ENCODE measurements around the gene RGS3. TPM values are rescaled to one million over a fixed set of nuclear protein-coding genes. Genes with fewer than 3 reads are reported as not detected.

RGS3 gene
- polyA plus RNA-seq, 4 donors: 35.5 to 45.7 (median 43.6) TPM

DNA sequence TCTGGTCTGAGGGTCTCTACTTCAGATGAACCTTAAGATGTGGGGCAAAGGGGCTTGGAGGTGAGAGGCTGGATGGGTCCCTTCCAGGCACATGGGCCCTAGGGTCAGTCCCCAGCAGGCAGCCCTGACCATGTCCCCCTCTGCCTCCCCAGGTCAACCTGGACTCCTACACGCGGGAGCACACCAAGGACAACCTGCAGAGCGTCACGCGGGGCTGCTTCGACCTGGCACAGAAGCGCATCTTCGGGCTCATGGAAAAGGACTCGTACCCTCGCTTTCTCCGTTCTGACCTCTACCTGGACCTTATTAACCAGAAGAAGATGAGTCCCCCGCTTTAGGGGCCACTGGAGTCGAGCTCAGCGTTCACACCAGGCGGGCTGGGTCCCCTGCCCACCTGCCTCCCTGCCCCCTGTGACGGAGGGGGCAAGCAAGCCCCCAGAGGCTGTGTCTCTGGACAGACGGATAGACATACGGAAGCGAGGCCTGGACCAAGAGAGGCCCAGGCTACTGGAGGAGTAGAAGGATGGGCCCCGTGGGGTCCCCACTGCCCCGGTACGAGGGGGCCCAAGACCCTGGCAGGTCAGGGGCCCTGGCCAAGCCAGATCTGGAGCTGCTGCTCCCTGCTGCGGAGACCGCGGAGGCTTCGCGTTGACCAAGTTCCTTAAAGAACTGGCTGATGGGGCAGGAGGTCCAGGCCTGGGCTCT lies 133.2 kb downstream of the RGS3 start:
- DNase-seq (ENCODE audit: low read depth in 4 of 4, low spot score in 3 of 4): no peak

GRCh38 chr9:113597390-113598241 lies 134.1 kb downstream of the RGS3 start:
- no peak for DNase-seq (ENCODE audit: low read depth in 4 of 4, low spot score in 3 of 4)

DNA sequence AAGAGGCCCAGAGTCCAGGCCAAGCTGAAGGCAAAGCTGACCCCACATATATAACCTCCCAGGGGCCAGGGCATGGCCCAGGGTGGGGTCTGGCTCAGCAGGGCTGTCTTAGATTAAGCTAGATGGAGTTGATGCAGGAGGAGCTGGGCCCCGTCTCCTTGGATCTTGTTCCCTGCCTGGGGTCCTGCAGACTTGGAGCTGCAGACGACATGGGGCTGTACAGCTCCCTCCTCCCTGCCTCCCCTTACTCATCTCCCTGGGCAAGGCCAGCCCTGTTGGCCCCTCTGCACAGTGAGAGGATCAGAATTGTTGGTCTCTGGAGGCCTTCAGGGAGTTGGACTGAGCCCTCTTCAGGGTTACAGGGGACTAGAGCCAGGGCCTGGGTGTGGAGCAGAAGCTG lies 134.9 kb downstream of the RGS3 start:
- no peak for DNase-seq (ENCODE audit: low read depth in 4 of 4, low spot score in 3 of 4)

DNA sequence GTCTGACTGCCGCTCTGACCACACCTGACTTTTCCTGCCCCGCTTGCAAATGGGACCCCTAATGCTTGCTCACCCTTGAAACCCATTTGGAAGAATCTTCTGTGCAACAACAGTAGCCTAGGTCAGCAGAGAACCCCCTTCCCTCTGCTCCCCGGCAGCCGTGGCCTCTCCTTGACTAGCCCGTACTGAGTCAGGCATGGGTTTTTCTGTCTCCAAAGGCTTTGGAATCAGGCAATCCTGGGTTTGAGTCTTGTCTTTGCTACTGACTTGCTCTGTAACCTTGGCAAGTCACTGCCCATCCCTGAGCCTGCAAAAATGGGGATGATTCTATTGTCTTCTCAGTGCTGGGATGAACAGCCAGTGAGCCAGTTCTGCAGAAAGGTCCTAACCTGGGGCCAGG lies 135.4 kb downstream of the RGS3 start:
- DNase-seq (ENCODE audit: low read depth in 4 of 4, low spot score in 3 of 4): no peak

DNA sequence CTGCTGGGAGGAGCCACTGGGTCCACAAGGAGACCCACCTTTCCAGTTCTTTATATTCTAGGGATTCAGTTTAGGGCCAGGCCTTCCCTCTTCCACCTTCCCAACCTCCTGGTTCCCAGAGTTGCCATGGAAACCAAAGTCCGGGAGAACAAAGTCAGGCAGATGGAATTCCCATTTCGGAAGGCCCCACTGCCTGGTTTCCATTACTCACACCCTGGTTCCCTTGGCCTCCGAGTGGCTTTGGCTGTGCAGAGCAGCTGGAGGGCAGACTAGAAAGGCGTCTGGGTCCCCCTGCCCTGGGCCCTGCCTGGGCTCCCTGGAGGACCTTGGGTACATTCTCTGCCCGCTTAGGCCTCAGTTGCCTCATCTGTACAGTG lies 136.1 kb downstream of the RGS3 start:
- no peak for DNase-seq (ENCODE audit: low read depth in 4 of 4, low spot score in 3 of 4)

GRCh38 chr9:113600023-113600823 lies 136.7 kb downstream of the RGS3 start:
- DNase-seq (ENCODE audit: low read depth in 4 of 4, low spot score in 3 of 4): no peak

GRCh38 chr9:113600871-113601614 lies 137.5 kb downstream of the RGS3 start:
- DNase-seq (ENCODE audit: low read depth in 4 of 4, low spot score in 3 of 4): no peak

DNA sequence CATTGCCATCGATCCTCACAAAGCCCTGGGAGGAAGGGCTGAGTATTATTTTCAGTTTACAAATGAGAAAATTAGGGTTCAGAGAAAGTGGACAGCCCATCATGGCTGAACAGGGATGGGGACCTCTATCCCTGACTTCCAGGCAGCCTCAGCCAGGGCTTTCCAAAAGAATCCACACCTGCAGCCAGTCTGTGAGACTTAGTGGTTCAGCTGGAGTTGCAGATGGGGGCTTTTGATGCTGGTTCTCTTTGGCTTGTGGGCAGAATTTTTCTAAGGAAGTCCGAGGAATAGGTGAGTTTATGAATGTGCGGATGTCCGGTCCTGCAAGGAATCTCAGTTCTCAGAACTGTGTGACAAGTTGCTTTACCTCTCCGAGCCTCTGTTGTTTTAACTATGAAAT lies 138.1 kb downstream of the RGS3 start:
- DNase-seq (ENCODE audit: low read depth in 4 of 4, low spot score in 3 of 4): no peak

DNA sequence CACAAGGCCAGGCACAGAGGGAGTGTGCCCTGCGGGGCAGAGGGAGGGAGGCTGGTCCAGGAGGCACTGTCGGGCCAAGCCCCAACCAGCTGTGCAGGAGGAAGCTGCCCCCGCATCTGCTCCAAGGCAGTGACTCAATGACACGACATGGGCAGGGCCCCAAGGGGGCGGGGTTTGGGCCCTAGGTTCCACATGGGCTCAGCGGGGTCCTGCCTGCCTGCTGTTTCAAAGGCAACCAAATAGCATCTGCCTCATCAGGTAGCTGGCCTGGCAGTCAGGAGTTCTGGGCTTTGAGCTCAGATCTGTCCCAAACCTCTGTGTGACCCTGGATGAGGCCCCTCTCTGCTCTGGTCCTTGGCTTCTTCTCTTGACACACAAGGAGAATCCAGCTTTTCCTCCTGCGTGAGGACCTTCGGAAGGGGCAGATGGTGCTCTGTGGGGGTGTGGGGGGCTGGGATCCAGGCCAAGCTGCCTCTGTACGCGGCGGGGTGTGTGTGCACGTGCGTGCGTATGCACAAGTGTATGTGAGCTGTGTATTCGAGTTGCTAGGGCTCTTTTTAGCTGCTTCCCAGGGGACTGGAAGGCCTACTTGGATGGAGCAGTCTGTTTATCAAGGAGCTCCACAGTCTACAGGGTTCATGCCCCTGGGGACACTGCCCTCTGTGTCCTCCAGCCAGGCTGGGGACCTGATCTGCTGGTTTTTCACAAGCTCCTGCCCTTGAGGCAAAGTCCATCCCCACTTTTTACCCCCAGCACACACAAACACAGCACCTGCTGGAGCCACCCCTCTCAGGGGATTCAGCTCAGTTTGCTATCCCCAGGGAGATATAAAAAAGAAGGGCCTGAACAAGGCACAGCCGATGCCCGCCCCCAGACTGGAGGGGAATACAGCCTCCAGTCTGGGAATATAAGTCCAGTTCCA lies 138.9 kb downstream of the RGS3 start:
- DNase-seq (ENCODE audit: low read depth in 4 of 4, low spot score in 3 of 4): no peak

DNA sequence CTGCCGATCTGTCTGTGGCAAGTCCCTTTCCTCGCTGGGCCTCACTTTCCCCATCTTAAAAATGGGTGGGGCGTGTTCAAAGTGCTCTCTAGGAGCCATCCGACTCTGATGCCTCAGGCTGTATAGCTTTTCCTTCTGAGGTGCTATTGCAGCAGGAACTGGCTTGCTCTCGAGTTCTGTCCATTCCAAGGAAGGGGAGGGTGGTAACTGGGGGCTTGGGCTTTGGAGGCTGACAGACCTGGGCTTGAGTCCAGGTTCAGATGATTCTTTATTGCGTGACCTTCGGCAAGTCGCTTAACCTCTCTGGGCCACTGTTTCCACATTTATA lies 139.5 kb downstream of the RGS3 start:
- no peak for DNase-seq (ENCODE audit: low read depth in 4 of 4, low spot score in 3 of 4)

GRCh38 chr9:113603773-113604172 lies 140.2 kb downstream of the RGS3 start:
- DNase-seq (ENCODE audit: low read depth in 4 of 4, low spot score in 3 of 4): no peak

- no peak for DNase-seq (ENCODE audit: low read depth in 4 of 4, low spot score in 3 of 4)
Observed at GRCh38 chr9:113604393-113604792, 140.9 kb downstream of the RGS3 start.

GRCh38 chr9:113606510-113606909 lies 143.0 kb downstream of the RGS3 start:
- no peak for DNase-seq (ENCODE audit: low read depth in 4 of 4, low spot score in 3 of 4)

DNA sequence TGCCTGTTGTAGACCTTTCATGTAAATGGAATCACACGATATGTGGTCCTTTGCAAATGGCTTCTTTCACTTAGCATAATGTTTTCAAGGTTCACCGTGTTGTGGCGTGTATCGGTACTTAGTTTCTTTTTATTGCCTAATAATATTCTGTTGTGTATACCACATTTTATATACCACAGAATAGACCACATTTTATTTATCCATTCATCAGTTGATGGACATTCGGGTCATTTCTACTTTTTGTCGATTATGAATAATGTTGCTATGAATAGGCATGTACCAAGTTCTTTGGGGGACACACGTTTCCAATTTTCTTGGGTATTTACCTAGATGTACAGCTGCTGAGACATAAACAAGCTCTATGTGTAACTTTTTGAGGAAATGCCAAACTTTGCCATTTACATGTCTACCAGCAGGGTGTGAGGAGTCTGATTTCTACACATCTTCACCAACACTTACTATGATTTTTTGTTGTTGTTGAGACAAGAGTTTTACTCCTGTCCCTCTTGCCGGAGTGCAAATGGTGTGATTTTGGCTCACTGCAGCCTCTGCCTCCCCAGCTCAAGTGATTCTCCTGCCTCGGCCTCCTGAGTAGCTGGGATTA lies 144.7 kb downstream of the RGS3 start:
- no peak for DNase-seq (ENCODE audit: low read depth in 4 of 4, low spot score in 3 of 4)

GRCh38 chr9:113609562-113610318 lies 146.2 kb downstream of the RGS3 start:
- DNase-seq (ENCODE audit: low read depth in 4 of 4, low spot score in 3 of 4): no peak

GRCh38 chr9:113611461-113612215 lies 148.1 kb downstream of the RGS3 start:
- no peak for DNase-seq (ENCODE audit: low read depth in 4 of 4, low spot score in 3 of 4)

DNA sequence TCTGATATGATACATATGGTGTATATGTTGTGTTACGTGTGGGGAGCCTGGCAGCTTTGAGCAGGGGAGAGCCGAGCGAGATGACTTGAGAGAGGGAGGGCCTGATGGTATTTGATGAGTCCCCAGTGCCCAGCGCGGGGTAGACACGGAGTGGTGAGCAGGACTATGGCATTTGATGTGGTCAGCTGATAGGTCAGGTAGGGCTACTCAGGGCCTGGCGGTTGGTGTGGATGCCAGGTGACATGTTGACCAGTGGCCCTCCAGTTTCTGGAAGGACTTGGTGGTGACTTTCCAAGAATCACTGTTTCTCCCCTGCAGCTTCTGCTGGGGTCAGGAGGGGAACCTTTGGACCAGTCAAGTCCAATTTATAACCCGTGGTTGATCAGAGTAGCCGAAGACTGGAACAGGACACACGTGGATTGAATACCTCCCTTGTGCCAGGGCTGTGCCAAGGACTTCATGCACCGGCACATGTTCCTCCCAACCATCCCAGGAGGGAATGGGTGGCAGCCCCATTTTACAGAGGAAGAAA lies 148.8 kb downstream of the RGS3 start:
- no peak for DNase-seq (ENCODE audit: low read depth in 4 of 4, low spot score in 3 of 4)

GRCh38 chr9:113612828-113613227 lies 149.3 kb downstream of the RGS3 start:
- DNase-seq (ENCODE audit: low read depth in 4 of 4, low spot score in 3 of 4): no peak
